HCT116 (cell line): ENCODE measurements around the gene CHRNG. TPM values are rescaled to one million over a fixed set of nuclear protein-coding genes. Genes with fewer than 3 reads are reported as not detected.

Experiments used
- ATAC-seq: fragments of 200-7000 bp; cut with Tn5 transposase; 2 replicates; pipeline ENCODE4 v1.9.1; 2020; ENCODE audit warnings: mild to moderate bottlenecking, moderate library complexity
- BruUV-seq: library from RNA; stranded (reverse); fragments of 400-500 nt; replicated peaks from 2 replicates; lab custom pipeline; 2021; lab: Mats Ljungman, UMichigan
- CTCF ChIA-PET: fragments of 300-600 bp; sonication (Branson Sonifier 250); formaldehyde crosslinking; loops from one replicate; lab custom pipeline; 2021; ENCODE audit warnings: antibody characterized with exemption; lab: Charles Lee
- POLR2A ChIA-PET: fragments of 300-600, 350-600 bp; sonication (Branson Sonifier 250); formaldehyde crosslinking; loops from one replicate; lab custom pipeline; 2021; ENCODE audit warnings: antibody characterized with exemption; lab: Charles Lee
- RAD21 ChIA-PET, 2 experiments: fragments of 300-600 bp; sonication (Branson Sonifier 250); formaldehyde crosslinking; loops; one replicate each; lab custom pipeline; 2023; ENCODE audit warnings: low total read pairs in 2 of 2; ENCODE audit not compliant: uncharacterized antibody in 2 of 2, unreplicated experiment in 2 of 2, low non-redundant PET in 1 of 2; lab: Charles Lee
- DNase-seq: peaks from one replicate; pipeline ENCODE4 v3.0.0-alpha.2; 2010; ENCODE audit warnings: low read depth, low spot score
- H2AFZ ChIP-seq: fragments of 200-600 bp; shearing (Covaris generic), sonication (generic); 2 replicates; pipeline ENCODE4 v1.6.1; 2017; ENCODE audit warnings: low read depth, mixed run types, mixed read lengths, antibody characterized with exemption, low read length; ENCODE audit not compliant: poor library complexity, severe bottlenecking
- H3K27ac ChIP-seq: 2 replicates; pipeline ENCODE4 v1.5.1; 2012; ENCODE audit warnings: low read depth, low read length
- H3K27me3 ChIP-seq: fragments of 200-600 bp; sonication (generic); 2 replicates; pipeline ENCODE4 v1.6.1; 2016; ENCODE audit warnings: mixed run types, low read length, mixed read lengths; ENCODE audit not compliant: insufficient read depth
- H3K36me3 ChIP-seq, 2 experiments: fragments of 200-500 bp in 1 of 2; fragments of 200-600 bp in 1 of 2; sonication (Bioruptor generic) in 1 of 2; sonication (generic) in 1 of 2; 2 replicates each; pipeline versions ENCODE4 v1.5.1 to v1.6.1; 2014 to 2016; ENCODE audit warnings: low read length in 2 of 2, inconsistent platforms in 1 of 2, mixed read lengths in 1 of 2, mixed run types in 1 of 2; ENCODE audit not compliant: insufficient read depth in 2 of 2, control insufficient read depth in 1 of 2
- H3K4me1 ChIP-seq, 2 experiments: fragments of 200-600 bp in 1 of 2; sonication (generic) in 1 of 2; 2 replicates each; pipeline versions ENCODE4 v1.5.1 to v1.6.1; 2012 to 2017; ENCODE audit warnings: low read length in 2 of 2, inconsistent platforms in 1 of 2, mild to moderate bottlenecking in 1 of 2, mixed read lengths in 1 of 2, mixed run types in 1 of 2, moderate library complexity in 1 of 2; ENCODE audit not compliant: insufficient read depth in 2 of 2, control insufficient read depth in 1 of 2
- H3K4me2 ChIP-seq: fragments of 200-600 bp; sonication (generic); 2 replicates; pipeline ENCODE4 v1.6.1; 2017; ENCODE audit warnings: mixed run types, low read length, mixed read lengths
- H3K4me3 ChIP-seq, 2 experiments: fragments of 200-600 bp in 1 of 2; sonication (generic) in 1 of 2; replicated peaks in 1 of 2; 2 replicates each; pipeline ENCODE4 v1.5.1; 2011 to 2016; ENCODE audit warnings: low read length in 2 of 2, control low read depth in 1 of 2, low read depth in 1 of 2, mild to moderate bottlenecking in 1 of 2, mixed read lengths in 1 of 2, mixed run types in 1 of 2
- H3K79me2 ChIP-seq: fragments of 200-600 bp; sonication (generic); 2 replicates; pipeline ENCODE4 v1.6.1; 2017; ENCODE audit warnings: mild to moderate bottlenecking, mixed run types, low read length, moderate library complexity, mixed read lengths; ENCODE audit not compliant: insufficient read depth
- H3K9ac ChIP-seq: fragments of 200-600 bp; sonication (generic); 2 replicates; pipeline ENCODE4 v1.6.1; 2016; ENCODE audit warnings: low read length, mixed read lengths
- H3K9me2 ChIP-seq: fragments of 200-600 bp; sonication (generic), shearing (Covaris generic); 2 replicates; pipeline ENCODE4 v1.6.1; 2017; ENCODE audit warnings: mixed run types, mild to moderate bottlenecking, moderate library complexity; ENCODE audit not compliant: insufficient read depth
- H3K9me3 ChIP-seq, 2 experiments: fragments of 200-500 bp in 1 of 2; fragments of 200-600 bp in 1 of 2; sonication (Bioruptor generic) in 1 of 2; sonication (generic) in 1 of 2; 2 replicates each; pipeline ENCODE4 v1.6.1; 2014 to 2017; ENCODE audit warnings: low read length in 2 of 2, mixed read lengths in 2 of 2, inconsistent platforms in 1 of 2, low read depth in 1 of 2, mild to moderate bottlenecking in 1 of 2, mixed run types in 1 of 2, moderate library complexity in 1 of 2; ENCODE audit not compliant: control insufficient read depth in 1 of 2, insufficient read depth in 1 of 2
- H4K20me1 ChIP-seq: fragments of 200-600 bp; sonication (generic), shearing (Covaris generic); 2 replicates; pipeline ENCODE4 v1.6.1; 2017; ENCODE audit warnings: mixed run types, mild to moderate bottlenecking, moderate library complexity; ENCODE audit not compliant: insufficient read depth
- CBX3 ChIP-seq: IDR thresholded peaks from 2 replicates; pipeline ENCODE4 v1.6.1; 2012; ENCODE audit warnings: low read depth
- ELF1 ChIP-seq: IDR thresholded peaks from 2 replicates; pipeline ENCODE4 v1.6.1; 2012; ENCODE audit warnings: low read depth, borderline replicate concordance
- EZH2 ChIP-seq: fragments of 200-600 bp; sonication (generic); IDR thresholded peaks from 2 replicates; pipeline ENCODE4 v1.6.1; 2017; ENCODE audit warnings: antibody characterized with exemption, mixed run types
- EZH2phosphoT487 ChIP-seq: fragments of 200-600 bp; IDR thresholded peaks from 2 replicates; pipeline ENCODE4 v1.6.1; 2018; ENCODE audit warnings: antibody characterized with exemption, borderline replicate concordance
- FOSL1 ChIP-seq: IDR thresholded peaks from 2 replicates; pipeline ENCODE4 v1.6.1; 2012; ENCODE audit warnings: low read depth
- JUND ChIP-seq: IDR thresholded peaks from 2 replicates; pipeline ENCODE4 v1.6.1; 2012
- POLR2AphosphoS5 ChIP-seq: IDR thresholded peaks from 2 replicates; pipeline ENCODE4 v1.6.1; 2011; ENCODE audit warnings: mild to moderate bottlenecking, low read depth, low read length, moderate library complexity
- RAD21 ChIP-seq: IDR thresholded peaks from 2 replicates; pipeline ENCODE4 v1.6.1; 2012; ENCODE audit warnings: low read depth, mild to moderate bottlenecking
- SIN3A ChIP-seq: IDR thresholded peaks from 2 replicates; pipeline ENCODE4 v1.6.1; 2012; ENCODE audit warnings: low read depth
- TCF7L2 ChIP-seq: IDR thresholded peaks from 2 replicates; pipeline ENCODE4 v1.7.0; 2011; ENCODE audit warnings: borderline replicate concordance, inconsistent platforms; ENCODE audit not compliant: insufficient read depth, insufficient read length; ENCODE audit errors: extremely low read depth
- ZNF274 ChIP-seq: fragments of 200-500 bp; sonication (Bioruptor generic); IDR thresholded peaks from 2 replicates; pipeline ENCODE4 v1.6.1; 2014; ENCODE audit warnings: mild to moderate bottlenecking, low read depth, low read length, inconsistent platforms
- intact Hi-C: fragments of 100-400 bp; cut with micrococcal nuclease; formaldehyde crosslinking; loops from 2 replicates; pipeline ENCODE4 v1.10.0; 2022
- total RNA-seq: library from RNA; stranded (reverse); gene quantifications from one replicate; pipeline ENCODE4 v1.2.1, GENCODE V29; 2021; ENCODE audit not compliant: unreplicated experiment
- TF ChIP-seq, protein P1 (sequence below): IDR thresholded peaks from 2 replicates; pipeline ENCODE4 v1.6.1; 2012
- TF ChIP-seq, protein P2 (sequence below): IDR thresholded peaks from 2 replicates; pipeline ENCODE4 v1.6.1; 2011; ENCODE audit warnings: mild to moderate bottlenecking, low read length, moderate library complexity; ENCODE audit not compliant: insufficient replicate concordance; ENCODE audit errors: extremely low read depth

CHRNG gene
- total RNA-seq, 1 experiment from 2014 or later: not detected

DNA sequence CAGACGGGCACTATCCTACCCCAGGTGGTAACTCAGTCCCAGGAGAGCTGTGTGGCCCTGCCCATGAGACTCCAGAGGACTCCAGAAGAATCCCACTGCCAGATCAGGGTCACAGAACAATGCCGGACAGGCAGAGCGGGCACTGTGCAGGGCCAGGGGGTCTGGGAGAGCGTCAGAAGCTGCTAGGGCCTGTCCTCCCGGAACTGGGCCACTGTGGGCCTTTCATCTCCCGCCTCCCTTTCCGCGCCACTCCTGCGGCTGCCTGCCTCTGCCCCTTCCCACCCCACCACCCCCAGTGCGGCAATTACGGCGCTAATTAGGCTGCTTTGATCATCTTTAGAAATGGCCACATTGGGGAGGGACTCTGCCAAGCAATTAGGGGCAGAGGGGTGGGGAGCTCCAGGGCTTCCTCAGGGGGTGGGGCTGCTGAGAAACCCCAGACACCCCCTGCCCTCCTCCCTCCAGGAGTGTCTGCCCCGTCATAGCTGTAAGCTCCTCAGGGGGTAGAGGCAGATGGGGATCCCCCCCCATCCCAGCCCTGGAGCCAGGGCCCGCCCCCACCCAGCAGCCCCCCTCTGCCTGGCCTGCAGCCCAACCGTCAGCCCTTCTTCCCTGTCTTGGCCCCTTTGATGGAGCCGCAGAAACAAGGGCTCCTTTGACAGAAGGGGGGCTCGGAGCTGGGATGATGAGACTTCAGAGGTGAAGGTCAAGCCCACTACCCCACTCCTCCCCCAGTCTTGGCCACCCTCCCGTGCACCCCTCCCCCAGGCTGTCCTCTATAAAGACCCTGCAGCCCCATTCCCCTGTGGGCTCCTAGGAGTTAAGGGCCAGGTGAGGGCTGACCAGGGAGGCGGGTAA is 19.7 kb upstream of the CHRNG start, which contains the start of gene PRSS56:
TSS of gene PRSS56 (plus strand) at position 808 of the 858 bp plus-strand sequence. CDS start 211 bp downstream, outside the sequence.
- no peak within 1 kb of the TSS for H3K27ac ChIP-seq
- H3K9ac ChIP-seq: no peak within 1 kb of the TSS
- ATAC-seq (no peak), DNase-seq (no peak)
- no peak for TF ChIP-seq EZH2
- no peak for TF ChIP-seq ZNF274
- ChIA-PET CTCF (interaction anchor here (1.0 kb wide), 1 partner anchor 73 kb away, joined by 3 read pairs; no protein-coding TSS in a partner anchor), POLR2A (no interaction called here), RAD21 (interaction anchor here in 1 of 2 experiments (1.1 kb wide), 1 partner anchor 73 kb away, joined by 3 read pairs; no protein-coding TSS in a partner anchor)
- H3K4me2 ChIP-seq: no peak within 1 kb of the TSS
- H3K4me1 ChIP-seq: peaks cover 0 to 6% of the 10 kb centered on the region in 2 experiments; a peak in 1 of 4 replicates
- H3K4me3 ChIP-seq: no peak within 1 kb of the TSS
- no peaks in the 10 kb centered on the region for H3K36me3 ChIP-seq
- no peaks in the 10 kb centered on the region for H3K27me3 ChIP-seq
- H2AFZ ChIP-seq: no peak within 1 kb of the TSS
- H3K79me2 ChIP-seq: no peaks in the 10 kb centered on the region
- no peaks in the 10 kb centered on the region for H3K9me3 ChIP-seq
- BruUV-seq: no TSS peak
- H4K20me1 ChIP-seq: no peaks in the 10 kb centered on the region
- no peaks in the 10 kb centered on the region for H3K9me2 ChIP-seq
- intact Hi-C loops: loop anchor here (10.0 kb wide), 1 partner anchor 175 kb away; no protein-coding TSS in a partner anchor

DNA sequence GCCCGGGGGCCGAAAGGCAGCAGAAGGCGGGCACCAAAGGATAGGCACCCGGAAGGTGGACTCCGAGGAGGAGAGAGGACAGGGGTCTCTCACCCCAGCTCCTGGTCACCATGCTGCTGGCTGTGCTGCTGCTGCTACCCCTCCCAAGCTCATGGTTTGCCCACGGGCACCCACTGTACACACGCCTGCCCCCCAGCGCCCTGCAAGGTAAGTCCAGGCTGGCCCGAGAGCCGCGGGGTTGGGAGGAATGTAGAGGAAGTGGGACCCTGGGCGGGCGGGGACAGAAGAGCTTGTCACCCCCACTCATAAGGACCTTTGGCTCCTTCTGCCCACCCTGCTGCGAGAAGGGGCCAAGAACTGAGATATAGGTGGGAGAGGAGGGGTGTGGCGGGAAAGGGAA is 19.0 kb upstream of the CHRNG start:
- no peak for DNase-seq
- Histone ChIP-seq H3K27ac (no peak overlapping the region), H3K4me1 (peaks cover 0 to 6% of the 10 kb centered on the region in 2 experiments; a peak in 1 of 4 replicates), H3K79me2 (no peaks in the 10 kb centered on the region), H3K9me2 (no peaks in the 10 kb centered on the region)
- no peak for TF ChIP-seq ELF1
- no peak for TF ChIP-seq RAD21
- no peak for TF ChIP-seq POLR2AphosphoS5
- TF ChIP-seq, protein P1, sequence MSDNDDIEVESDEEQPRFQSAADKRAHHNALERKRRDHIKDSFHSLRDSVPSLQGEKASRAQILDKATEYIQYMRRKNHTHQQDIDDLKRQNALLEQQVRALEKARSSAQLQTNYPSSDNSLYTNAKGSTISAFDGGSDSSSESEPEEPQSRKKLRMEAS: no peak
- TF ChIP-seq JUND: no peak
- TF ChIP-seq SIN3A: no peak
- no peak for TF ChIP-seq EZH2phosphoT487
- TF ChIP-seq EZH2: no peak
- no peak for TF ChIP-seq FOSL1
- TF ChIP-seq CBX3: no peak
- TF ChIP-seq, protein P2, sequence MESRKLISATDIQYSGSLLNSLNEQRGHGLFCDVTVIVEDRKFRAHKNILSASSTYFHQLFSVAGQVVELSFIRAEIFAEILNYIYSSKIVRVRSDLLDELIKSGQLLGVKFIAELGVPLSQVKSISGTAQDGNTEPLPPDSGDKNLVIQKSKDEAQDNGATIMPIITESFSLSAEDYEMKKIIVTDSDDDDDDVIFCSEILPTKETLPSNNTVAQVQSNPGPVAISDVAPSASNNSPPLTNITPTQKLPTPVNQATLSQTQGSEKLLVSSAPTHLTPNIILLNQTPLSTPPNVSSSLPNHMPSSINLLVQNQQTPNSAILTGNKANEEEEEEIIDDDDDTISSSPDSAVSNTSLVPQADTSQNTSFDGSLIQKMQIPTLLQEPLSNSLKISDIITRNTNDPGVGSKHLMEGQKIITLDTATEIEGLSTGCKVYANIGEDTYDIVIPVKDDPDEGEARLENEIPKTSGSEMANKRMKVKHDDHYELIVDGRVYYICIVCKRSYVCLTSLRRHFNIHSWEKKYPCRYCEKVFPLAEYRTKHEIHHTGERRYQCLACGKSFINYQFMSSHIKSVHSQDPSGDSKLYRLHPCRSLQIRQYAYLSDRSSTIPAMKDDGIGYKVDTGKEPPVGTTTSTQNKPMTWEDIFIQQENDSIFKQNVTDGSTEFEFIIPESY: no peak
- no peak for TF ChIP-seq ZNF274
- TF ChIP-seq TCF7L2: no peak
- TF ChIP-seq, all 23 proteins: peak for 0
- H2AFZ ChIP-seq: no peak overlapping the region
- BruUV-seq: no TSS peak
- intact Hi-C loops: loop anchor here (10.0 kb wide), 1 partner anchor 176 kb away; no protein-coding TSS in a partner anchor
- ChIA-PET POLR2A (no interaction called here), CTCF (interaction anchor here (1.0 kb wide), 1 partner anchor 74 kb away, joined by 3 read pairs; no protein-coding TSS in a partner anchor), RAD21 (interaction anchor here in 1 of 2 experiments (1.1 kb wide), 1 partner anchor 74 kb away, joined by 3 read pairs; no protein-coding TSS in a partner anchor)
- no peaks in the 10 kb centered on the region for H3K36me3 ChIP-seq
- H3K9me3 ChIP-seq: no peaks in the 10 kb centered on the region
- H3K4me2 ChIP-seq: no peak overlapping the region
- no peak for ATAC-seq
- no peak overlapping the region for H3K4me3 ChIP-seq
- H4K20me1 ChIP-seq: no peaks in the 10 kb centered on the region
- H3K27me3 ChIP-seq: no peaks in the 10 kb centered on the region
- no peak overlapping the region for H3K9ac ChIP-seq
